H1 (cell line): Measurements from ENCODE around the gene GRB14. TPM values are rescaled to one million over a fixed set of nuclear protein-coding genes. Genes with fewer than 3 reads are reported as not detected.

Source experiments
- EGR1 ChIP-seq: IDR thresholded peaks from 2 replicates; pipeline ENCODE4 v1.6.1; 2011; ENCODE audit warnings: low read depth, low read length, borderline replicate concordance
- SP2 ChIP-seq: IDR thresholded peaks from 2 replicates; pipeline ENCODE4 v1.6.1; 2012; ENCODE audit warnings: mild to moderate bottlenecking, low read length, inconsistent platforms
- polyA plus RNA-seq, 7 experiments: library from polyadenylated mRNA; depleted of rRNA in 3 of 7; stranded (reverse) in 5 of 7; unstranded in 2 of 7; fragments of >200 nt in 5 of 7; fragments of 200-250 nt in 2 of 7; gene quantifications; 1 replicate in 5 of 7; 2 replicates in 1 of 7; 4 replicates in 1 of 7; pipeline versions ENCODE4 v1.2.1 to v1.2.3, GENCODE V29; 2011 to 2013; ENCODE audit warnings: missing spikeins in 2 of 7, mixed read lengths in 2 of 7
- total RNA-seq: library from RNA; stranded (reverse); fragmentation: NEBNext Ultra II Directional; extraction: Animal tissue kit (Norgen Biotek cat#: 25700); gene quantifications from 2 replicates; pipeline ENCODE4 v1.2.1, GENCODE V29; 2021

The GRB14 gene
- total and polyA plus RNA-seq, 2 of the 8 experiments (the other 6 are each of a cell fraction or from before 2014, with no cell fraction given): 2.5 to 11.6 TPM

- TF ChIP-seq SP2: no peak
- TF ChIP-seq EGR1: no peak
Observed at GRCh38 chr2:164447660-164448059, 173.6 kb downstream of the GRB14 start (continued).

Other genes with a start within 250 kb of the GRB14 start
- 5.2 and 6.2 TPM in 2 replicates for gene COBLL1, start 220.3 kb upstream of the GRB14 start, total RNA-seq
- 1.4 and 2.2 TPM in 2 replicates for gene COBLL1, start 220.3 kb upstream of the GRB14 start, polyA plus RNA-seq (2011; rRNA removed)